Measurements from ENCODE around the gene CLRN3. TPM values are rescaled to one million over a fixed set of nuclear protein-coding genes. Genes with fewer than 3 reads are reported as not detected.
A peak's percentile ranks its signal among the peaks of the same experiment; 100 is the strongest.

CLRN3 gene
- total RNA-seq, 4 donors from 2014 or later: not detected

- no peak for ATAC-seq (ENCODE audit: low FRiP score)
- TF ChIP-seq CTCF (IDR thresholded peaks at IDR 0.05): no peak
- no peak for DNase-seq (ENCODE audit: low spot score)
Measured at GRCh38 chr10:127923646-127924045, 30.9 kb upstream of the CLRN3 start.

GRCh38 chr10:127922675-127923366 lies 30.1 kb upstream of the CLRN3 start:
- DNase-seq (ENCODE audit: low spot score) (no peak), ATAC-seq (ENCODE audit: low FRiP score) (peak; percentile 85)
- no peak for TF ChIP-seq CTCF (IDR thresholded peaks at IDR 0.05)

- no peak for TF ChIP-seq CTCF (IDR thresholded peaks at IDR 0.05)
- ATAC-seq (ENCODE audit: low FRiP score) (no peak), DNase-seq (ENCODE audit: low spot score) (no peak)
Measured at GRCh38 chr10:127922206-127922605, 29.5 kb upstream of the CLRN3 start.

GRCh38 chr10:127921753-127922145 lies 29.0 kb upstream of the CLRN3 start:
- no peak for DNase-seq (ENCODE audit: low spot score)
- TF ChIP-seq CTCF (IDR thresholded peaks at IDR 0.05): no peak
- no peak for ATAC-seq (ENCODE audit: low FRiP score)

GRCh38 chr10:127921075-127921752 lies 28.5 kb upstream of the CLRN3 start:
- ATAC-seq (ENCODE audit: low FRiP score) (no peak), DNase-seq (ENCODE audit: low spot score) (no peak)
- TF ChIP-seq CTCF (IDR thresholded peaks at IDR 0.05): no peak

GRCh38 chr10:127920306-127921074 lies 27.7 kb upstream of the CLRN3 start:
- no peak for DNase-seq (ENCODE audit: low spot score)
- TF ChIP-seq CTCF (IDR thresholded peaks at IDR 0.05): no peak

More at GRCh38 chr10:127920306-127921074, 27.7 kb upstream of the CLRN3 start:
- no peak for ATAC-seq (ENCODE audit: low FRiP score)
